ENCODE measurements around the gene TGFBRAP1. TPM values are rescaled to one million over a fixed set of nuclear protein-coding genes. Genes with fewer than 3 reads are reported as not detected.

TGFBRAP1 gene
- total RNA-seq, 1 experiment from 2014 or later = 24.8 TPM

DNA sequence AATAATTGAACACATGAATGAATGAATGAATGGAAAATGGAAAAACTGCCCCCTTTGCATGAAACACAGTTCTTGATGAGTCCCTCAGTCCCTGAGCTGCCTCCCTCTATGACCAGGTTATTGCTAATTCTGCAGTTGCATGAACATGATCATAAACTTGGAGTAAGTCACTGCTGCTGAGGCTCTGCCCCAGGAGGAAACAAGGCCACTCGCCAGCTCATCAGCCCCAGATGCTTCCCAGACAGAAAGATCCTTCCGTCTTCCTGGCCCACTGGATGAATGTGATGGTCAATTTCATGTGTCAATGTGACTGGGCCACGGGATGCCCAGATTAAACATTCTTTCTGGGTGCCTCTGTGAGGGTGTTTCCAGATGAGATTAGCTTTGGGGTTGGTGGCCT is 71.6 kb downstream of the TGFBRAP1 start:
- Histone ChIP-seq H3K4me3 (ENCODE audit: low read depth, low read length, poor library complexity, severe bottlenecking) (no peak overlapping the region), H3K27ac (ENCODE audit: low read depth, low read length, poor library complexity, severe bottlenecking) (no peak overlapping the region), H3K9me3 (ENCODE audit: low read depth, low read length, poor library complexity, severe bottlenecking) (no peaks in the 10 kb centered on the region), H3K27me3 (replicated peaks; ENCODE audit: insufficient read depth, low read depth, low read length, poor library complexity) (no peaks in the 10 kb centered on the region), H3K4me1 (ENCODE audit: insufficient read depth, low read length, poor library complexity, severe bottlenecking) (no peaks in the 10 kb centered on the region), H3K36me3 (ENCODE audit: insufficient read depth, low read length, poor library complexity, severe bottlenecking) (no peaks in the 10 kb centered on the region)
- ChIA-PET CTCF (no interaction called here), POLR2A (ENCODE audit: low non-redundant PET) (no interaction called here)
- BruUV-seq (replicated peaks) = no TSS peak
- intact Hi-C loops (cut with micrococcal nuclease; ENCODE audit: unreplicated experiment) = no loop called here
- TF ChIP-seq, protein P1, sequence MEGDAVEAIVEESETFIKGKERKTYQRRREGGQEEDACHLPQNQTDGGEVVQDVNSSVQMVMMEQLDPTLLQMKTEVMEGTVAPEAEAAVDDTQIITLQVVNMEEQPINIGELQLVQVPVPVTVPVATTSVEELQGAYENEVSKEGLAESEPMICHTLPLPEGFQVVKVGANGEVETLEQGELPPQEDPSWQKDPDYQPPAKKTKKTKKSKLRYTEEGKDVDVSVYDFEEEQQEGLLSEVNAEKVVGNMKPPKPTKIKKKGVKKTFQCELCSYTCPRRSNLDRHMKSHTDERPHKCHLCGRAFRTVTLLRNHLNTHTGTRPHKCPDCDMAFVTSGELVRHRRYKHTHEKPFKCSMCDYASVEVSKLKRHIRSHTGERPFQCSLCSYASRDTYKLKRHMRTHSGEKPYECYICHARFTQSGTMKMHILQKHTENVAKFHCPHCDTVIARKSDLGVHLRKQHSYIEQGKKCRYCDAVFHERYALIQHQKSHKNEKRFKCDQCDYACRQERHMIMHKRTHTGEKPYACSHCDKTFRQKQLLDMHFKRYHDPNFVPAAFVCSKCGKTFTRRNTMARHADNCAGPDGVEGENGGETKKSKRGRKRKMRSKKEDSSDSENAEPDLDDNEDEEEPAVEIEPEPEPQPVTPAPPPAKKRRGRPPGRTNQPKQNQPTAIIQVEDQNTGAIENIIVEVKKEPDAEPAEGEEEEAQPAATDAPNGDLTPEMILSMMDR (conservative IDR thresholded peaks at IDR 0.05; ENCODE audit: low read depth, low read length) = no peak
- no peak for TF ChIP-seq EZH2 (IDR thresholded peaks at IDR 0.05; ENCODE audit: borderline replicate concordance, low read depth, low read length, poor library complexity, severe bottlenecking)
- no peak for DNase-seq (ENCODE audit: low spot score)

DNA sequence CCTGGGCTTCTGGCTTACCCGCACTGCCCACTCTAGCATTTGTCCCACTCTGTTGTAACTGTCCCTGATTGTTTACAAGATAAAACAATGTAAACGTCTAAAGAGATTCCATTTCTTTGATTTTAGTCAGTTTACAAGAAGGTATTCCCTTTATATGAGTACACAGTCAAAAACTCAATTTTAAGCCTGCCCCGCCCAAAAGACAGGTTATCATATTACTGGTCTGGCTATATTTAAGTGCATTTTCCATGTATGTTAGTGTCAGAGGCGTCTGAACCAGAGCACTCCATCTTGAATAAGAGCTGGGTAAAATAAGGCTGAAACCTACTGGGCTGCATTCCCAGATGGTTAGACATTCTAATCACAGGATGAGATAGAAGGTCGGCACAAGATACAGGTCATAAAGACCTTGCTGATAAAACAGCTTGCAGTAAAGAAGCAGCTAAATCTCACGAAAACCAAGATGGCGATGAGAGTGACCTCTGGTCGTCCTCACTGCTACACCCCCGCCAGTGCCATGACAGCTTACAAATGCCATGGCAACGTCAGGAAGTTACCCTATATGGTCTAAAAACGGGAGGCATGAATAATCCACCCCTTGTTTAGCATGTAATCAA is 73.0 kb downstream of the TGFBRAP1 start:
- ChIA-PET CTCF (no interaction called here), POLR2A (ENCODE audit: low non-redundant PET) (no interaction called here)
- DNase-seq (ENCODE audit: low spot score) = no peak
- intact Hi-C loops (cut with micrococcal nuclease; ENCODE audit: unreplicated experiment) = no loop called here
- TF ChIP-seq, protein P1 (conservative IDR thresholded peaks at IDR 0.05; ENCODE audit: low read depth, low read length) = no peak
- no peak for TF ChIP-seq EZH2 (IDR thresholded peaks at IDR 0.05; ENCODE audit: borderline replicate concordance, low read depth, low read length, poor library complexity, severe bottlenecking)
- Histone ChIP-seq H3K36me3 (ENCODE audit: insufficient read depth, low read length, poor library complexity, severe bottlenecking) (no peaks in the 10 kb centered on the region), H3K4me1 (ENCODE audit: insufficient read depth, low read length, poor library complexity, severe bottlenecking) (no peaks in the 10 kb centered on the region), H3K27ac (ENCODE audit: low read depth, low read length, poor library complexity, severe bottlenecking) (no peak overlapping the region), H3K9me3 (ENCODE audit: low read depth, low read length, poor library complexity, severe bottlenecking) (no peaks in the 10 kb centered on the region), H3K27me3 (replicated peaks; ENCODE audit: insufficient read depth, low read depth, low read length, poor library complexity) (no peaks in the 10 kb centered on the region), H3K4me3 (ENCODE audit: low read depth, low read length, poor library complexity, severe bottlenecking) (no peak overlapping the region)
- BruUV-seq (replicated peaks) = no TSS peak

DNA sequence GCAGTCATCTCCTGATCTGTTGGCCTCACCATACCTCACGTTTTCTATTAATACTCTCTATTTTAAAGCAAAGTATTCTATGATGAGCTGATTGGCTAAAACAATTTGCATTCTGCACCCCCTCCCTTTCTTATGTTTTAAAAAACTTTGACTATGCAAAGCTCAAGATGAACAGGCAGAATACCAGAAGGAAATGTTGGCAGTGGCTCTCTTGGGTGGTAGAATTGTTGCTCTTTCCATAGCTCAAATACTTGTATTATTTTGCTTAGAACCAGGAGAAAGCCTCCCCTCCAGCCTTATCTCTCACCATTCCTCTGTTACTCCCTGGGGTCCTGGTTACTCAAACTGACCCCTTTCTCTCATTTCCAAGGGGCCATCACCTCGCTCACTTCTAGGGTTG is 73.6 kb downstream of the TGFBRAP1 start:
- Histone ChIP-seq H3K36me3 (ENCODE audit: insufficient read depth, low read length, poor library complexity, severe bottlenecking) (no peaks in the 10 kb centered on the region), H3K27me3 (replicated peaks; ENCODE audit: insufficient read depth, low read depth, low read length, poor library complexity) (no peaks in the 10 kb centered on the region), H3K27ac (ENCODE audit: low read depth, low read length, poor library complexity, severe bottlenecking) (no peak overlapping the region), H3K4me3 (ENCODE audit: low read depth, low read length, poor library complexity, severe bottlenecking) (no peak overlapping the region), H3K9me3 (ENCODE audit: low read depth, low read length, poor library complexity, severe bottlenecking) (no peaks in the 10 kb centered on the region), H3K4me1 (ENCODE audit: insufficient read depth, low read length, poor library complexity, severe bottlenecking) (no peaks in the 10 kb centered on the region)
- BruUV-seq (replicated peaks) = no TSS peak
- intact Hi-C loops (cut with micrococcal nuclease; ENCODE audit: unreplicated experiment) = no loop called here
- DNase-seq (ENCODE audit: low spot score) = no peak
- ChIA-PET CTCF (no interaction called here), POLR2A (ENCODE audit: low non-redundant PET) (no interaction called here)
- TF ChIP-seq EZH2 (IDR thresholded peaks at IDR 0.05; ENCODE audit: borderline replicate concordance, low read depth, low read length, poor library complexity, severe bottlenecking) = no peak
- TF ChIP-seq, protein P1 (conservative IDR thresholded peaks at IDR 0.05; ENCODE audit: low read depth, low read length) = no peak
